Activated CD8-positive, alpha-beta T cell treated with anti-CD3 and anti-CD28 coated beads for 36 hours (primary cell): ENCODE results near the gene BCAR3. TPM values are rescaled to one million over a fixed set of nuclear protein-coding genes. Genes with fewer than 3 reads are reported as not detected.
"Not testable (repeated sequence)": the region's sequence is repeated elsewhere in the genome, so short reads cannot be mapped to it uniquely, and the experiment has no call there.

ENCODE experiments used
- ATAC-seq: fragments of 200-7000 bp; cut with Tn5 transposase; one replicate; pipeline ENCODE4 v1.10.0; 2021; ENCODE audit warnings: mild to moderate bottlenecking, moderate library complexity
- CTCF ChIA-PET: fragments of 350-600 bp; sonication (Branson Sonifier 250); formaldehyde crosslinking; loops from one replicate; lab custom pipeline; 2021; ENCODE audit warnings: antibody characterized with exemption; lab: Charles Lee
- POLR2A ChIA-PET: fragments of 350-600 bp; sonication (Branson Sonifier 250); formaldehyde crosslinking; loops from one replicate; lab custom pipeline; 2021; ENCODE audit warnings: antibody characterized with exemption; lab: Charles Lee
- DNase-seq: peaks from one replicate; pipeline ENCODE4 v3.0.0-alpha.2; 2020
- H3K27ac Mint-ChIP-seq: one replicate; pipeline ENCODE4 v1.8.0; 2021; ENCODE audit warnings: mild to moderate bottlenecking, mixed read lengths
- H3K27me3 Mint-ChIP-seq: one replicate; pipeline ENCODE4 v1.8.0; 2021; ENCODE audit warnings: mixed read lengths
- H3K36me3 Mint-ChIP-seq: one replicate; pipeline ENCODE4 v1.8.0; 2021; ENCODE audit warnings: low read depth, mixed read lengths
- H3K4me1 Mint-ChIP-seq: one replicate; pipeline ENCODE4 v1.8.0; 2021; ENCODE audit warnings: low read depth, mixed read lengths
- H3K4me3 Mint-ChIP-seq: one replicate; pipeline ENCODE4 v1.8.0; 2021; ENCODE audit warnings: mild to moderate bottlenecking, moderate library complexity, mixed read lengths
- H3K9me3 Mint-ChIP-seq: one replicate; pipeline ENCODE4 v1.8.0; 2021; ENCODE audit warnings: mixed read lengths
- CTCF ChIP-seq: fragments of 200-600 bp; IDR thresholded peaks from one replicate; pipeline ENCODE4 v1.8.0; 2022; ENCODE audit warnings: antibody characterized with exemption, mild to moderate bottlenecking
- intact Hi-C: fragments of 100-400 bp; cut with micrococcal nuclease; formaldehyde crosslinking; loops from one replicate; pipeline ENCODE4 v1.10.0; 2022
- total RNA-seq, 2 experiments: library from RNA; stranded (reverse); gene quantifications; one replicate each; pipeline ENCODE4 v1.2.3, GENCODE V29; 2021

The BCAR3 gene
- total RNA-seq, 2 experiments from 2014 or later = 0.51 to 0.70 TPM

- ChIA-PET CTCF (interaction anchor here (0.9 to 1.0 kb wide), 2 partner anchors 10 to 152 kb away, joined by 3 read pairs; no protein-coding TSS in a partner anchor), POLR2A (no interaction called here)
- H3K9me3 Mint-ChIP-seq = no peaks in the 10 kb centered on the region
- no peaks in the 10 kb centered on the region for H3K36me3 Mint-ChIP-seq
- H3K27me3 Mint-ChIP-seq = peaks cover 4% of the 10 kb centered on the region
- DNase-seq (no peak), ATAC-seq (no peak)
- intact Hi-C loops = no loop called here
- TF ChIP-seq CTCF = no peak
- H3K4me3 Mint-ChIP-seq = no peak overlapping the region
- no peaks in the 10 kb centered on the region for H3K4me1 Mint-ChIP-seq
- no peak overlapping the region for H3K27ac Mint-ChIP-seq
Observed at GRCh38 chr1:93662481-93663207, 19.0 kb downstream of the BCAR3 start.

GRCh38 chr1:93661829-93662474 is 19.7 kb downstream of the BCAR3 start:
- ChIA-PET CTCF (interaction anchor here (0.9 kb wide), 1 partner anchor 152 kb away, joined by 3 read pairs; no protein-coding TSS in a partner anchor), POLR2A (interaction anchor here (1.1 kb wide), 1 partner anchor 81 kb away, joined by 3 read pairs; no protein-coding TSS in a partner anchor)
- intact Hi-C loops = no loop called here
- Mint-ChIP-seq H3K4me3 (no peak overlapping the region), H3K4me1 (no peaks in the 10 kb centered on the region), H3K9me3 (no peaks in the 10 kb centered on the region), H3K27me3 (peaks cover 4% of the 10 kb centered on the region), H3K27ac (no peak overlapping the region), H3K36me3 (no peaks in the 10 kb centered on the region)
- ATAC-seq (no peak), DNase-seq (no peak)
- no peak for TF ChIP-seq CTCF

GRCh38 chr1:93661341-93661740 is 20.3 kb downstream of the BCAR3 start:
- ATAC-seq, CTCF ChIA-PET, H3K27me3 Mint-ChIP-seq, DNase-seq, H3K36me3 Mint-ChIP-seq, H3K4me3 Mint-ChIP-seq, intact Hi-C loops, H3K4me1 Mint-ChIP-seq, H3K27ac Mint-ChIP-seq, H3K9me3 Mint-ChIP-seq: not testable (repeated sequence)
- POLR2A ChIA-PET = interaction anchor here (1.1 kb wide), 1 partner anchor 81 kb away, joined by 3 read pairs; no protein-coding TSS in a partner anchor

GRCh38 chr1:93659822-93660503 is 21.7 kb downstream of the BCAR3 start:
- ChIA-PET CTCF (interaction anchor here (1.1 kb wide), 1 partner anchor 29 kb away, joined by 3 read pairs; no protein-coding TSS in a partner anchor), POLR2A (no interaction called here)
- no peak for TF ChIP-seq CTCF
- intact Hi-C loops = no loop called here
- Mint-ChIP-seq H3K4me3 (no peak overlapping the region), H3K27ac (no peak overlapping the region), H3K4me1 (no peaks in the 10 kb centered on the region), H3K27me3 (no peaks in the 10 kb centered on the region), H3K9me3 (no peaks in the 10 kb centered on the region), H3K36me3 (no peaks in the 10 kb centered on the region)
- no peak for DNase-seq
- ATAC-seq = no peak

- Mint-ChIP-seq H3K9me3 (no peaks in the 10 kb centered on the region), H3K27me3 (no peaks in the 10 kb centered on the region), H3K4me1 (no peaks in the 10 kb centered on the region), H3K4me3 (no peak overlapping the region), H3K36me3 (no peaks in the 10 kb centered on the region), H3K27ac (no peak overlapping the region)
- CTCF ChIA-PET = no interaction called here
- no peak for DNase-seq
- POLR2A ChIA-PET = no interaction called here
- no peak for ATAC-seq
- intact Hi-C loops = no loop called here
- TF ChIP-seq CTCF = no peak
Observed at GRCh38 chr1:93658188-93658587, 23.4 kb downstream of the BCAR3 start.
